NCI-H2081 (cell line): ENCODE data around the gene TRHDE.

ENCODE experiments used
- DNase-seq, 2 experiments: peaks; one replicate each; lab custom pipeline; 2025; lab: John Stamatoyannopoulos, UW

TRHDE gene, protein sequence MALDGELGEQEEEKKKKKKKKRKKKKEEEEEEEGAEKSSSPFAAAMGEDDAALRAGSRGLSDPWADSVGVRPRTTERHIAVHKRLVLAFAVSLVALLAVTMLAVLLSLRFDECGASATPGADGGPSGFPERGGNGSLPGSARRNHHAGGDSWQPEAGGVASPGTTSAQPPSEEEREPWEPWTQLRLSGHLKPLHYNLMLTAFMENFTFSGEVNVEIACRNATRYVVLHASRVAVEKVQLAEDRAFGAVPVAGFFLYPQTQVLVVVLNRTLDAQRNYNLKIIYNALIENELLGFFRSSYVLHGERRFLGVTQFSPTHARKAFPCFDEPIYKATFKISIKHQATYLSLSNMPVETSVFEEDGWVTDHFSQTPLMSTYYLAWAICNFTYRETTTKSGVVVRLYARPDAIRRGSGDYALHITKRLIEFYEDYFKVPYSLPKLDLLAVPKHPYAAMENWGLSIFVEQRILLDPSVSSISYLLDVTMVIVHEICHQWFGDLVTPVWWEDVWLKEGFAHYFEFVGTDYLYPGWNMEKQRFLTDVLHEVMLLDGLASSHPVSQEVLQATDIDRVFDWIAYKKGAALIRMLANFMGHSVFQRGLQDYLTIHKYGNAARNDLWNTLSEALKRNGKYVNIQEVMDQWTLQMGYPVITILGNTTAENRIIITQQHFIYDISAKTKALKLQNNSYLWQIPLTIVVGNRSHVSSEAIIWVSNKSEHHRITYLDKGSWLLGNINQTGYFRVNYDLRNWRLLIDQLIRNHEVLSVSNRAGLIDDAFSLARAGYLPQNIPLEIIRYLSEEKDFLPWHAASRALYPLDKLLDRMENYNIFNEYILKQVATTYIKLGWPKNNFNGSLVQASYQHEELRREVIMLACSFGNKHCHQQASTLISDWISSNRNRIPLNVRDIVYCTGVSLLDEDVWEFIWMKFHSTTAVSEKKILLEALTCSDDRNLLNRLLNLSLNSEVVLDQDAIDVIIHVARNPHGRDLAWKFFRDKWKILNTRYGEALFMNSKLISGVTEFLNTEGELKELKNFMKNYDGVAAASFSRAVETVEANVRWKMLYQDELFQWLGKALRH

DNA sequence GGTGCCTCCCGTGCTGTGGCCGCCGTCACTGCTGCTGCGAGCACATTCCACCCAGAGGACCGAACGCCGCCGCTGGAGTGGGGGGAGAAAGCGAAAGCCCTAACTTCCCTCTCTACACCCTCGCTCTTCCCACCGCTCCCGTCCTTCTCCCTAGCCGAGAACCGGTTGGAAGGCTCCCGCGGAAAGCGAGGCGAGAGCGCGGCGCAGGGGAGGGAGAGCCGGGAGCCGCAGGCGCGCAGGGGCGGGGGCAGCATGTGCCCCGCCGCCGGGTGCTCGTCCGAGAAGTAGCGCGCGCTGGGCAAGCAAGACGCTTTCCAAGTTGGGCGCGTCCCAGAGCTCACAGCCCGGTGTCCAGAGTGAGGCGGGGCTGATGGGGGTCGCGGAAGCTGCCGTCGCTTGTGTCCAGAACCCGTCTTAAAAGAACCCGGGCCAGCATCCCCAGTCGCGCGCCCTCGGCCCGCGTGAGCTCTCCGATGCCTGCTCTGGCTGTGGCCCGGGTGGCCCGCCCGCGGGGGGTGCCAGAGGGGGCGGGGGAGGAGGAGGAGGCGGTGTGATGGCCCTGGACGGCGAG is at the start of gene TRHDE:
TSS of gene TRHDE (plus strand) at position 280 of the 571 bp plus-strand sequence. CDS start at position 554, 274 bp downstream.
- DNase-seq: peak in 1 of 2 experiments; percentile 18

DNA sequence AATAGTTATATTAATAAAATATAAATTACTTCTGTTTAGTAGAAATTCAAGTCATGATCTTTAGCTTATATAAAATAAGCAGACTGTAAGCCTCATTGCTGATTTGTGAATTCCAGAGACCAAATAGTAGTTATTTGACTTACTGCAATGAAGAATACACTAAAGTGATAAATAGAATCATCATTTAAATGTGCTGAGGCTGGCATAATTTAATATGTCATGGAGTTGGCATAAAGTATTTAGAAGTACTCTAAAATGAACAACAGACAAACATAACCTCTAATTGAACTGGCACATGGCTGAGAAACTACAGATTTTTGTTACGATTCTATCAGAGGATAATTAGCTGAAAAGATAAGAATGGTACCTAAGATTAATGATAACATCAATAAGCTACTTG is 45.7 kb upstream of the TRHDE start:
- DNase-seq: no peak

DNA sequence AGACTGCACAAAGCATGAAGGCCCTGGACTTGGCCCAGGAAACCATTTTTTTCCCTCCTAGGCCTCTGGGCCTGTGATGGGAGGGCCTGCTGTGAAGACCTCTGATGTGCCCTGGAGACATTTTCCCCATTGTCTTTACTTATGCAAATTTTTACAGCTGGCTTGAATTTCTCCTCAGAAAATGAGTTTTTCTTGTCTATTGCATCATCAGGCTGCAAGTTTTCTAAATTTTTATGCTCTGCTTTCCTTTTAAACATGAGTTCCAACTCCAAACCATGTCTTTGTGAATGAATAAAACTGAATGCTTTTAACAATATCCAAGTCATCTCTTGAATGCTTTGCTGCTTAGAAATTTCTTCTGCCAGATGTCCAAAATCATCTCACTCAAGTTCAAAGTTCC is 43.7 kb upstream of the TRHDE start:
- no peak for DNase-seq

DNA sequence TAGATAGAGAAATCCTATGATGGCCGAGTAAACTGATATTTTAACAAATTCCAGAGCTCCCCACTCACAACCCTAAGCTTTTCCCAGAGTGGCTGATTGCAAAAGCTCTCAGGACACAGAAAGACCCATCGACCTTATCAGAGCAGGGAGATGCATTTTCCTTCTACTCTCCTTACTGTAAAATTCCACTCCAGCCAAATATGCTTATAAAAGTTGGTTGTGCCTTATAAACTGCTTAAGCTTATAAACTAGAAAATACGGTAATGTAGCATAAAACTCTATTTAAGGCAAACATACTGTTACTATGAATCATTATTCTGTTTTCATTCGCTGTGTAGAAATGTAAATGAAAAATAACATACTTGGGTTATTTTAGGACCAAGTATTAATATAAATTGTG is 41.6 kb upstream of the TRHDE start:
- no peak for DNase-seq

DNA sequence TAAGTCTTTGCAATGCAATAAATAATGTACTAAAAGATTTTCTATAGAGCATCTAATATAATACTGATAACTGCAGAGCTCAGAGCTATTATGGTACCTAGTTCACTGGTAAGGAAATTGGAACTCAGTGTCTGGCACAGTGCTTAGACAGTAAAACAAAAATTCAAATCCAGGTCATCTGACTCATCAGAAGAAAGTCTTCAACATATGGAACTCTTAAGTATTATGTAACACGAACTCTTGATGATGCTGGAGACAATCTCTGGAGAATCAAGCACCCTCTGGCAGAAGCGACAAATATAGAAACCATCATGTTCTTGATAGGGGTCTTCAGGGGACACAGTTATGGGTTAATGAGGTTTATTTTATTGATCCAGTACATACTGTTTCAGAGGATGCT is 37.3 kb upstream of the TRHDE start:
- no peak for DNase-seq

DNA sequence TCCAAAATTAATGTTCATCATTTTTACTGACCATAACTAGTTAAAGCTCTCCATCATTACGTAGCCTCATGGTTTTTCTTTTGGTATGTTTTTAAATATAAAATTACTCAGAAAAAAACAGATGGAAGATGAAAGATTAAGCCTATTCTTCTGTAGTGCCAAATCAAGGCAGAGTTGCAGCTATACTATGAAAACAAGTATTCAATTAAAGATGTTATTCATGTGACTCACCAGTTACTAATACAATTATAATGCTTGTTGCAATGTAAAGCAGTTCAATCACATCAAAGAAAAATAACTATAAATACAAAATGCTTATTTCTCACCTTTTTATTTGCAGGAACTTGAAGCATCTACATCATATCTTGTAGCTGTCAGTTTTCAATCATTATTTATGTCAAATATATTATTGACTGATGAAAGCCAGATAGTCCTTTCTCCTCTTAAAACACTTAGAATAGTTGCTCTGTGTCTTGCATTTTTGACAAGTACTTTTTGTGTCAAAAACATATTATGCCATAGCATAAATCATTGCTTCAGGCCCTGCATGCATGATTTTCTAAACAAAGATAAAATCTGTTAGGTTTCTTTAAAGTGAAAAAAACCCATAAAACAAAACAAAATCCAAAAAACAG is 36.0 kb upstream of the TRHDE start:
- DNase-seq: no peak

DNA sequence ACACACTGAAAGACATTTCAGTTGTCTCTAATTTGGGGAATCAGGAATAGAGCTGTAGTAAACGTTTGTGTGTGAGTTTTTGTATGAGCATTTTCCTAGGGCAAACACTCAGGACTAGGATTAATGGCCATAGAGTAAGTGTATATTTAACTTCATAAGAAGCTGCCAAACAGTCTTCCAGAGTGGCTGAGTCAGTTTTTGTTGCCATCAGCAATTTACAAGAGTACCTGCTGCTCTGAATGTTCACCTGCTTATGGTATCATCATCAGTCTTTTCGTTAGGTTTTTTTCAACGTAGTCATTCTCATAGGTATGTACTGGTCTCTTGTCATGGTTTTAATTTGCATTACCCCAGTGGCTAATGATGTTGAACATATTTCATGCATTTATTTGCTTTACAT is 30.6 kb upstream of the TRHDE start:
- no peak for DNase-seq

DNA sequence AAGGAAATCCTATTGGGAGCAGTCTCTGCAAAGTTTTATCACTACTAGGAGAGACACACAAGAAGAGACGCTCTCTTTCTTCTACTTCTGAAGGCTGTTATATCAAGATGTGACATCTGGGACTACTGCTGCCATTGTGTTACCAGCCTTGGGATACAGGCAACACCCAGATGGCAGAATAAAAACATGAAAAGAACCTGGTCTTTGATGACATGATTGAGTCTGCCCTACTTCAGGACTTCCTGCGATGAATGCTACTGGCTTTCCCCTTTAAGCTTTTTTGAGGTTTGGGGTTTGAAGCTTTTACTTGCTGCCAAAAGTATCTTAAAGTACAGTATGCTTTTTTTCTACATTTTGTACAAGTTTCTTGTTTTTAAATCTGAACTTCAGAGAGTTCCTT is 29.2 kb upstream of the TRHDE start:
- DNase-seq: no peak

DNA sequence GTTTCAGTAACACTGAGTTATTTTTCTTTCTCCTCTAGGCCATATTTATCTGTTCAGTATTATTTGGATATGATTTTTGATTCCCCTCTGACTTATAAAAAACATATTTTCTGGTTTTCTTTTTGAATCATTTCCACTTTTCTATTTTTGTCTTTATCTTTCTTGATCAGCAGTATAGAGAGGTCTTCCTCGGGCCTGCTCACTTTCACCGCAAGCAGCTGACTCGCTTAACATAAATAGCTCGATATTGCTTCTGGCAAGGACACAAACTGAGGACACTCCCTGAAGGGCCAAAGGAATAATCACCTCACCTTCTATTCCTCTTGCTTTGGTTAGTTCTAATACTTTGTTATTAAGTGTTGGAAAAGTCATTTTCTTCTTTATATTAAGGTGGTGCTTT is 25.8 kb upstream of the TRHDE start:
- DNase-seq: no peak

DNA sequence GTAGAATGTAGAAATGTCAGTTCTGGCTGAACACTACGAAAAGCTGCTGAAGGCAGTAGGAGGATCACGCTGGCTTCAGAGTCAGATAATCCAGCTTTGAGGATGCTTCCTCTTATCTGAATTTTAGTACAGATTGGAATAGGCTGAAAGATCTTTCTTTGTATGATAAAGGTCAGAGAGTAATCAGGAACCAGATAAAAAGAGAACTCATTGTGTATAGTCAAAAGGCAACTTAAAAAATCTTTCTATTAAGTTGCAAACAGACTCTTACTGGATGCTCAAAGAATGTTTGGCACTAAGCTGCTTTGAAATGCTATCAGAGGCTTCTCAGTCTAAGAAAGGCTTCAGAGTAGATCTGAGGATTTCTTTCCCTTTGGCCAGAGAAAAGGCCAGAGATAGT is 21.8 kb upstream of the TRHDE start:
- DNase-seq: no peak

DNA sequence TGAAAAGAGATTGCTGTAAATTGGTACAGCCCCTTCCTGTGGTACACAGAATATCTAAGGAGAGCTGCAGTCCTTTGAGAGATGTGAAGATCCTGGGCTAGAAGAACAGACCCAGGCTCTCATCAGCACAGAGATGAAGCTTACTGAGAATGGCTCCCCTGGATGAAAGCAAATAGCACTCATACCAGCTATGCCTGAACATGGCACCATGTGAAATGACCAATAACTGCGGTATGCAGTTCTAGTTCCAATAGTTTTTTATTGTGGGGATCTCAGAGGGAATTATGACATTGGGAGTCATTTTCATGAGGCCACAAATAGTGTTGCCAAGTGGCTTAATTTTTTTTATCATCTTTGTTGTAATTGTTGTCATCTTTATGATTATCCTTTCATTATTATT is 15.4 kb upstream of the TRHDE start:
- DNase-seq: no peak

DNA sequence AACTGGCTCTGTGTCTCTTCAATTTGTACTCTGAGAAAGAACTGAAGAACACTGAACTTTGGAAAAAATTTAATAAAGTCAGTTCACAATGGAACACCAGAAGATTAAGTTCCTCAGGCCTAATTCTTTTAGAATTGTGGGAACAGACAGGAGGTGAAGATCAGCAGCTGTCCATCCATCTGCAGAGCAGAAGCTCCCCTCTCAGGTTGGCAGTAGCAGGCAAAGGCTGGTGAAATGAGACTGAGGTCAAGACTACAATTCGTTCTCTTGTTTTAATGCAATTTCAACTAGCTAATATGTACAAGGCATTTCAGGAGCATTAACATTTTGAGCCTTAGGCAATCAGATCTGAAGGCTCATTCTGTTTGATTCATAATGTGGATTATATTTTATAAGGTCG is 10.3 kb upstream of the TRHDE start:
- DNase-seq: no peak

DNA sequence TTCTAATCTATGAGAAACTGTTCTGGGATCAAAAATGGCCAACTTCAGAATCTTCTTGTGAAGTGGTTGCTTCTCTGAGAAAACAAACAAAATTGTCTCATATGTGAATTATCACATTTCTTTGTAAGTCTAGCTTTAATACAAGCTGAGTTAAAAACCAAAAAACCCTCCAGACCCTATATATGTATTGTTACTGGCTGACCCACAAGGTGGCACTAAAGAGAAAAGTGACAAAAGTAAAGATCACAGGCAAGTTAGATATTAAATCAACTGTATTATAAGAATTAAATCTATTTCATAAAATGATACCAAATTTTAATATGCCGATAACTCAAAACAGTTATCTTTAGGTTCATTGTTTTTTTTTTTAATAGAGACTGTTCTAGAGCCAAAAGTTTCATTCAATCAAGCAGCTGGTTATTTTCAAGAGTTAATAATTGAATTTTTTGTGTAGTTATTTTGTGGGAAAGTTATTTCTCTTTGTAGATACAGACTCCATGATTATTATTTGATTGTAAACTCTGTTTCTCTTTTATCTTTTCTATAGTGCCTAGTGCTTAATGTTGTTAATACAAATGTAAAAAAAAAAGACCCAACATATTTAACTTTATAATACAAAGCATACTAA is 7.5 kb upstream of the TRHDE start:
- DNase-seq: peak in 1 of 2 experiments; percentile 15

DNA sequence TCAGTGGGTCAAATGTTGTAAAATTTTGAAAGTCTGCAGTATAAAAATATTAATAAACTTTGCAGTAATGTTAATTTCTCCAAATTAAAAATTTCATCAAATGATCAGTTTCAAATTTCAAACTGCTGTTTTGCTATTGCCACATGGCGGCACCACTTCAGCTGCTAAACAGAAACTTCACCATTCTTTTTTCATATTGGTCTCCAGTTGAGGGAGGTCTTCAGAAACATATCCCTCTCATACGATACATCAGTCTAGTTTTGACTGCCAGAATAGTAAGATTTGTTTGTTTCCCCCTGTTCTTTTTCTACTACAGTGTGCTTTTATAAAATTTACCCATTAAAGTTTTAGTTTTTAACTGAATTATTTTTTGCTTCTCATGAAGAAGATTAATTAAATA is 4.2 kb upstream of the TRHDE start:
- no peak for DNase-seq

DNA sequence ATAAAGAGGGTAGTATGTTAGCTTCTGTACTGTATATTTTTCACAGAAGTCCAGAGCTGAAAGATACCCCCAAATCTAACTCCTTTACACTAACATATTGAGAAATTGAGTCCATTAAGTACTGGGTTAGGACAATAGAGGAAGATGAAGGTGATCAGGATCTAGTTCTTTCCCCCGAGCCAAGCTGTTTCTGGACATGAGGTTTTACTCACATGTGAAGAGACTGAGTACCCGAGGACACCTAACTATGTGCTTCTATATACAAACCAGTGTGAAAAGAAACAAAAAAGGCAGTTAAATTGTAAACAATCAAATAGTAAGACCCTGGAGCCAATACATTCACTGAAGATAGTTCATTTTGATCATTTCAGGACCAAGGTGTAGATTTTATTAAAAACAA is 3.8 kb upstream of the TRHDE start:
- DNase-seq: no peak

DNA sequence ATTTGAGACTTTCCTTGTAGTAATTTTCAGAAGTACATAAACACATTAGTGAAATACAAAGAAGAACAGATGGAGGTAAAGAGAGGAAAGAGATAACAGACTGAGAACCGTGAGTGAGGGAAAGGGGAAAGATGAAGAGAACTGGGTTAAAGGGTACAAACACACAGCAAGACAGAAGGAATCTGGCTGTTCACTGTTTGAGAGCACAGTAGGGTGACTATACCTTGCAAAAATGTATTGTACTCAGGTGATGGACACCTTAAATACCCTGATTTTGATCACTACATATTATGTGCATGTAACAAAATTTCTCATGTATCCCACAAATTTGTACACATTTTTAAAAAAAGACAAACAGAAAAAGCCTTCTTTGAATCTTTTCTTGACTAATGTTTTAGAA is 2.7 kb upstream of the TRHDE start:
- DNase-seq: no peak

DNA sequence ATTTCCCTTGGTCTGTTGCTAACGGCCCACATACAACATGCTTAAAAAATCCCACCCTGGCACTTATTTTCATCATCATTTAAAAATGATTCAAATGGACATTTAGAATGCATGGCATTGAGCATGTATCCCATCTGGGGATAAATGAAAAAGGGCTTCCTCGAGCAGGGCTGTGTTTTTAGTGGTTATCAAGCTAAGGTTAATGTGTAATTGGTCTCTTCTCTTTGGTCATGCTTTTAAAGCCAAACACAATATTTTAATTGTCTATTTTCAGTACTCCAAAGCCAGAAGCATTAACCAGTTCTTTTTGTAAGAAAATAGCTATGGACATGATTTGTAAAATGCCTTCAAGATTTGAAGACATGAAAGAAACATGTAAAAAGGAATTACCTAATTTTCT is 1.9 kb upstream of the TRHDE start:
- no peak for DNase-seq

DNA sequence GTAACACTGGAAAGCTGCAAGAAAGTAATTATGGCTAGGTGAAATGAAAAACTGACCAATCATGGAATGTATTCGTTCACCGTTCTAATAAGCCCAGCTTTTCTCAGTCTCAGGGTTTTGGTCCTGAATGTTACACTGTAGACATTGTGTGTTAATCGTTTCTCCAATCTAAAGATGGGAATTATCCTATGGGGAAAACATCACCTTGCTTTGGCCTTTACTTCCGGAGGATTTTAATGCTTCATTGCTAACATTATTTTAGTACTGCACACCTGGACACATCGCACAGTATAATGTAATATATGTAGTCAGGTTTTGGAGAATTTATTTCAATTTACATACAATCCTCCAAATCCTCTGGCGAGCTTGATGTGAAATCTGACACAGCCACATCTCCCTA is 1.2 kb upstream of the TRHDE start:
- DNase-seq: no peak

DNA sequence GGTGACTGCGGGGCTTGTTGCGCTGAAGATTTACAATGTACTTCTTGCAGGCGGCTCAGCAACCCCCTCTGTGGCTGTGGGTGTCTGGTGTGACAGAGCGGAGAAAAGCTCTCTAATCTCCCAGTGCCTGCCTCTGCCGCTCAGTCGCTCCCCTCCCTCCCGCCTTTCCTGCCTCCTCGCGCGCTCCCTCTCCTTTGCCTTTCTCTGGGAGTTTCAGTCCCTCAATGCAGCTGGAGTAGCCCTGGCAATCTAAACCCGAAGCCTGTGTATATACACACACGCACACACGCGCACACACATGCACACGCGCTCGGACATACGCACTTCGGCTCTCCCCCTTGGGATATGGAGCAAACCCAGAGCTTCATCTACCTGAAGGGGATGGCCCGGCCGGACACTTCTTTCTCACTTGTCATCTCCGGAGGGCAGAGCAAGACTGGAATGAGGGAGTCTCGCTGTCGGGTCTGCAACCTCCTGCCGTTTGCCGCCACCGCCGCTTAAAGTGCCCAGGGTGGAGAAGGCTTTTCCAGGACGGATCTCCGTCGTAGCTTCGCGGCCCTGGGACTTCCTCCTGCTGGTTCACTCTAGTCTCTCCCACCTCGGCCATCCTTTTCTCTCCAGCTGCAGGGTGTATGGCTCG is 599 bp upstream of the TRHDE start:
- DNase-seq: peak in 1 of 2 experiments; percentile 7

DNA sequence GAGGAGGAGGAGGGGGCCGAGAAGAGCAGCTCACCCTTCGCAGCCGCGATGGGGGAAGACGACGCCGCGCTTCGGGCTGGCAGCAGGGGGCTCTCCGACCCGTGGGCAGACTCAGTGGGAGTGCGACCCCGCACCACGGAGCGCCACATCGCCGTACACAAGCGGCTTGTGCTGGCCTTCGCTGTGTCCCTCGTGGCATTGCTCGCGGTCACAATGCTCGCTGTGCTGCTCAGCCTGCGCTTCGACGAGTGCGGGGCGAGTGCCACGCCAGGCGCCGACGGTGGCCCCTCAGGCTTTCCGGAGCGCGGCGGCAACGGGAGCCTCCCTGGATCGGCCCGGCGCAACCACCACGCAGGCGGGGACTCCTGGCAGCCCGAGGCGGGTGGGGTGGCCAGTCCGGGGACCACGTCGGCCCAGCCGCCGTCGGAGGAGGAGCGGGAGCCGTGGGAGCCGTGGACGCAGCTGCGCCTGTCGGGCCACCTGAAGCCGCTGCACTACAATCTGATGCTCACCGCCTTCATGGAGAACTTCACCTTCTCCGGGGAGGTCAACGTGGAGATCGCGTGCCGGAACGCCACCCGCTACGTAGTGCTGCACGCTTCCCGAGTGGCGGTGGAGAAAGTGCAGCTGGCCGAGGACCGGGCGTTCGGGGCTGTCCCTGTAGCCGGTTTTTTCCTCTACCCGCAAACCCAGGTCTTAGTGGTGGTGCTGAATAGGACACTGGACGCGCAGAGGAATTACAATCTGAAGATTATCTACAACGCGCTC is 745 bp downstream of the TRHDE start:
- peak in 1 of 2 experiments; percentile 22 for DNase-seq
